Sigmoid colon (tissue), 7 donors: ENCODE measurements around the gene PAQR3. TPM values are rescaled to one million over a fixed set of nuclear protein-coding genes. Genes with fewer than 3 reads are reported as not detected.

Experiments used
- DNase-seq: peaks from one replicate; pipeline ENCODE4 v3.0.0-alpha.2; 2019
- H3K27ac ChIP-seq, 4 donors: fragments of 200-600 bp; sonication (generic); one replicate each; pipeline ENCODE4 v1.5.1; 2016 to 2019; ENCODE audit warnings: mild to moderate bottlenecking in 1 of 4
- H3K27me3 ChIP-seq, 3 donors: fragments of 200-600 bp; sonication (generic); one replicate each; pipeline ENCODE4 v1.5.1; 2019; ENCODE audit warnings: mild to moderate bottlenecking in 1 of 3
- H3K36me3 ChIP-seq, 4 donors: fragments of 200-600 bp; sonication (generic); one replicate each; pipeline ENCODE4 v1.5.1; 2016 to 2019
- H3K4me1 ChIP-seq, 4 donors: fragments of 200-600 bp; sonication (generic); one replicate each; pipeline ENCODE4 v1.5.1; 2017 to 2019
- H3K4me3 ChIP-seq, 4 donors: fragments of 200-600 bp; sonication (generic); one replicate each; pipeline ENCODE4 v1.5.1; 2017 to 2019; ENCODE audit warnings: mild to moderate bottlenecking in 2 of 4, moderate library complexity in 1 of 4
- H3K9me3 ChIP-seq, 4 donors: fragments of 200-600 bp in 3 of 4; sonication (generic) in 3 of 4; one replicate each; pipeline versions ENCODE4 v1.5.1 to v1.6.1; 2013 to 2019
- CTCF ChIP-seq, 4 experiments: fragments of 450-650 bp in 3 of 4; fragments of 200-600 bp in 1 of 4; IDR thresholded peaks; one replicate each; pipeline ENCODE4 v1.5.1; 2016 to 2019; ENCODE audit warnings: antibody characterized with exemption in 4 of 4, mild to moderate bottlenecking in 3 of 4, moderate library complexity in 2 of 4
- EP300 ChIP-seq, 4 donors: sonication (generic); formaldehyde crosslinking; IDR thresholded peaks; one replicate each; pipeline ENCODE4 v1.6.1; 2017; ENCODE audit warnings: antibody characterized with exemption in 4 of 4
- POLR2A ChIP-seq, 2 donors: fragments of 450-650 bp; IDR thresholded peaks; one replicate each; pipeline ENCODE4 v1.6.1; 2016; ENCODE audit warnings: antibody characterized with exemption in 2 of 2, mild to moderate bottlenecking in 2 of 2, moderate library complexity in 2 of 2
- POLR2AphosphoS5 ChIP-seq, 4 donors: sonication (generic); formaldehyde crosslinking; IDR thresholded peaks; one replicate each; pipeline ENCODE4 v1.6.1; 2017; ENCODE audit warnings: antibody characterized with exemption in 4 of 4
- whole genome bisulfite sequencing, 2 donors: extraction: QIAGEN DNeasy Blood & Tissue Kit; methylation state at CpG; one replicate each; pipeline ENCODE4 v1.1.7; 2013; 5-methylcytosine and 5-hydroxymethylcytosine counted together
- intact Hi-C: fragments of 100-400 bp; cut with DNase I; formaldehyde crosslinking; loops from one replicate; pipeline ENCODE4 v1.15.1; 2023
- polyA plus RNA-seq, 3 donors: library from polyadenylated mRNA; stranded (reverse); fragments of 200-250 nt; gene quantifications; one replicate each; pipeline ENCODE4 v1.2.3, GENCODE V29; 2013
- total RNA-seq, 4 donors: library from RNA; depleted of rRNA; stranded (reverse); fragments of >200 nt; gene quantifications; one replicate each; pipeline ENCODE4 v1.1.0, GENCODE V29; 2016
- donor health status: healthy with polysubstance abuse.
- donor health status: Bipolar disorder and iron deficiency.
- donor health status: healthy.

PAQR3 gene
- total and polyA plus RNA-seq, 7 donors, result 4.8 to 32.1 (median 17.1) TPM

GRCh38 chr4:78885598-78885997, 53.6 kb downstream of the PAQR3 start:
- Histone ChIP-seq H3K36me3 (peaks cover 0 to 22% (median 3%) of the 10 kb centered on the region in 4 donors), H3K4me1 (peaks cover 0 to 10% (median 0%) of the 10 kb centered on the region in 4 donors), H3K27me3 (no peaks in the 10 kb centered on the region), H3K4me3 (no peak overlapping the region), H3K9me3 (no peaks in the 10 kb centered on the region), H3K27ac (no peak overlapping the region)
- intact Hi-C loops, result no loop called here
- TF ChIP-seq EP300 (IDR thresholded peaks at IDR 0.05) (no peak), CTCF (IDR thresholded peaks at IDR 0.05) (no peak), POLR2A (IDR thresholded peaks at IDR 0.05) (no peak), POLR2AphosphoS5 (IDR thresholded peaks at IDR 0.05) (no peak)
- DNase-seq, result no peak

- no peak overlapping the region for H3K4me3 ChIP-seq
- H3K27me3 ChIP-seq, result no peaks in the 10 kb centered on the region
- no peaks in the 10 kb centered on the region for H3K9me3 ChIP-seq
- intact Hi-C loops, result no loop called here
- H3K36me3 ChIP-seq, result peaks cover 0 to 26% (median 4%) of the 10 kb centered on the region in 4 donors
- peaks cover 0 to 10% (median 0%) of the 10 kb centered on the region in 4 donors for H3K4me1 ChIP-seq
- TF ChIP-seq CTCF (IDR thresholded peaks at IDR 0.05) (no peak), EP300 (IDR thresholded peaks at IDR 0.05) (no peak), POLR2A (IDR thresholded peaks at IDR 0.05) (no peak)
- H3K27ac ChIP-seq, result no peak overlapping the region
- DNase-seq, result no peak
These were observed 58.3 kb downstream of the PAQR3 start for GRCh38 chr4:78880874-78881492.

DNA sequence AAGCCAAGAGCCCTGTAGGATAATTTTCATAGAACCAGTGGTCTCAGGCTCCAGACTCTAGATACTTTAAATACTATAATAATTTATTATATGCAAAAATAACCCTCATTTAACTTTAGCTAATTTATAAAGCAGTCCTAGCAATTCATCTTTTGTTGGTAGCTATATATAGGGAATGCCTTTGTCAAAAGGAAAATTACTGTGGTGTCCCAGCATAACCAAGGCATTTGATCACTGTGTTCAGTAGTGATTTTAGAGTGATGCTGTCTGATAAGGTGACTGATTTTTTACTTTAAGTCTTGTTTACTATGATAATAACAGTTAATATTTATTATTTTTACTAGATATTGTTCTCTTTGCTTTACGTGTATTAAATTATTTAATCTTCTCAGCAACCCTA, 61.2 kb downstream of the PAQR3 start:
- no peak overlapping the region for H3K4me3 ChIP-seq
- no peaks in the 10 kb centered on the region for H3K9me3 ChIP-seq
- intact Hi-C loops, result no loop called here
- H3K36me3 ChIP-seq, result peaks cover 0 to 47% (median 11%) of the 10 kb centered on the region in 4 donors
- no peak overlapping the region for H3K27ac ChIP-seq
- no peaks in the 10 kb centered on the region for H3K4me1 ChIP-seq
- TF ChIP-seq POLR2AphosphoS5 (IDR thresholded peaks at IDR 0.05) (no peak), CTCF (IDR thresholded peaks at IDR 0.05) (no peak)
- WGBS, 2 donors, result 93 to 97% methylated on average over 1 of the region's 1 CpG
- no peaks in the 10 kb centered on the region for H3K27me3 ChIP-seq
- no peak for DNase-seq

- DNase-seq, result no peak
- H3K4me1 ChIP-seq, result no peaks in the 10 kb centered on the region
- H3K36me3 ChIP-seq, result peaks cover 4 to 60% (median 18%) of the 10 kb centered on the region in 4 donors
- intact Hi-C loops, result no loop called here
- H3K27me3 ChIP-seq, result no peaks in the 10 kb centered on the region
- TF ChIP-seq POLR2A (IDR thresholded peaks at IDR 0.05), result no peak
- no peak for TF ChIP-seq EP300 (IDR thresholded peaks at IDR 0.05)
- TF ChIP-seq CTCF (IDR thresholded peaks at IDR 0.05), result no peak
- no peak for TF ChIP-seq POLR2AphosphoS5 (IDR thresholded peaks at IDR 0.05)
- WGBS, 2 donors, result 77 to 90% methylated on average over 5 of the region's 5 CpGs
- no peak overlapping the region for H3K4me3 ChIP-seq
- no peak overlapping the region for H3K27ac ChIP-seq
- no peaks in the 10 kb centered on the region for H3K9me3 ChIP-seq
These were observed 62.5 kb downstream of the PAQR3 start for GRCh38 chr4:78876568-78877320.
